Middle frontal gyrus (tissue), 1 donor: ENCODE measurements around the gene LRP8.
"Not testable (repeated sequence)": the region's sequence is repeated elsewhere in the genome, so short reads cannot be mapped to it uniquely, and the experiment has no call there.

Experiments
- DNase-seq: peaks from one replicate; pipeline ENCODE4 v3.0.0-alpha.2; 2015; ENCODE audit warnings: low spot score; ENCODE audit errors: extremely low spot score

The LRP8 gene

GRCh38 chr1:53284224-53285020 is 43.4 kb downstream of the LRP8 start:
- DNase-seq = no peak

- DNase-seq = not testable (repeated sequence)
Measured at GRCh38 chr1:53283156-53283555, 44.7 kb downstream of the LRP8 start.

DNA sequence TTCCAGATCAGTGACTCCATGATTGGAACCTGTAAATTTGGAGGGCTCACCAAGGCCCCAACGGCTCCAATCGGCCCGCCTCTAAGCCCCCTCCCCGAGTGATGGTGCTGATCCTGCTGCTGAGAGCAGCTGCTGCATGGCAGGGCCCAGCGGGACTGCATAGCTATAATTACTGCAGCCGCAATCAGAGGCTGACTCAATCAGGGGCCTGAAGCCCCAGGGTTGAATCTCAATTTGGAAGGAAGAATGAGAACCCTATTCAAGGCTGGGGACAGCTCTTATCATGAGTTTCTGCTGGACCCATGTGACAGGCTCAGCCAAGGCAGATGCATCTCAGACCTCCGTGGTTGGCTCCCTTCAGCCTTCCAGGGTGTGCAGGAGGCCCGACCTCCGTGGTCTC is 46.7 kb downstream of the LRP8 start:
- no peak for DNase-seq

GRCh38 chr1:53280496-53280895 is 47.4 kb downstream of the LRP8 start:
- no peak for DNase-seq

DNA sequence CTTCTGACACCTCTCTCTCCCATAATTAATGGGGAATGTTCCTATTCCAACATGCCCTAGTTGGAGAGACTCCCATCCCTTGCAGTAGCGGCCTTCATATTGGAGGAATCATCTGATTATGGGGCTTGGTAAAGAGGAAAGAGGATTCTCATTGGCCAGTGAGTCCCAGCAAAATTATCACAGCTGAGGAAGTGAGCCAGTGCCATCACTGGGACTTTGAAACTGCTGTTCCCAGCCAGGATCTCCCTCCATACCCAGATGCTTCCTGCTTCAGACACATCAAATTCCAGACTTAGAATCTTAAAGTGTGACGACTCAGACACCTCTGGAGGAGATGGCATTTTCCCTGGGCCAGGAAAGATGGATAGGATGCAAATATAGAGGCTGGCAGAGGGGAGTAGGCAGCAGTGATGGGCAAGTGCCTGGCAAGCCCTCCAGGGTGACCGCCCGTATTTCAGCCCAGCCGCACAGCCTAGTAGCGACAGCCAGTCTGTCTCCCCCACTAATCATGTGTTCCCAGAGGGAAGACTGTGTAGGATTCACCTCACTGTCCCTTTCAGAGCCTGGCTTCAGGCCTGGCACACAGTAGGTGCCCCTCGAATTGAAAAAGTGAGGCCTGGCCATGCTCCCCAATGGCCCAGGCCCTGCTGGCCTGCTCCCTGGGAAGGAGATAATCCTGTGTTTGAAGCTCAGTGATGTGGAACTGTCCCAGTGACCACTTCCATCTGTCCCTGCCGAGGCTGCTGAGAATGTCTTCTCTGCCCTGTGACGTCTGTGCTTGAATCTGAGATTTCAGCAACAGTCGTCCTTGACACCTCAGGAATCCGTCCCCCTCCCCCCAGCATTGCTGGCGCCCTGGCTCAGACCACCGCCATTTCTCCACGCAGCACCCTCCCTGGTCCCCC is 48.3 kb downstream of the LRP8 start:
- no peak for DNase-seq

DNA sequence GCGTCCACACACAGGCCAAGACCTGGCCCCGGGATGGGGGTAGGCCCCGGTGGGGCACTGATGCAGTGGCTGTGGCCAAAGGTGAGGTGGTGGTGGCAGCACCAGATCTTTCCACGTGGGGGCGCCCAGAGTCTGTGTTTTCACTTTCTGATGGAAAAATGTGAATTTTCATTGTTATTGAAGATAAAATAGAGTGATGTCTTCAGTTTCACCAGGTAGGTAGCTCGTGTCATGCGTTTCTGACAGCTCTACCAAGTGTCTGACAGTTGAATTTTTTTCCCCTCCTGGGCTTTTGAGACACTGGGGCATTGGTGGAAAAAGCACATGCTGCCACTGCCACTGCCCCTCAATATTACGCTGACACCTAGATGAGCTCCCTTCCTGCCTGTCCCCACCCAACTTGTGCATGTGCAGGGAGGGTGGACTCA is 49.6 kb downstream of the LRP8 start:
- no peak for DNase-seq

- DNase-seq = no peak
Measured at GRCh38 chr1:53277326-53277725, 50.5 kb downstream of the LRP8 start.

DNA sequence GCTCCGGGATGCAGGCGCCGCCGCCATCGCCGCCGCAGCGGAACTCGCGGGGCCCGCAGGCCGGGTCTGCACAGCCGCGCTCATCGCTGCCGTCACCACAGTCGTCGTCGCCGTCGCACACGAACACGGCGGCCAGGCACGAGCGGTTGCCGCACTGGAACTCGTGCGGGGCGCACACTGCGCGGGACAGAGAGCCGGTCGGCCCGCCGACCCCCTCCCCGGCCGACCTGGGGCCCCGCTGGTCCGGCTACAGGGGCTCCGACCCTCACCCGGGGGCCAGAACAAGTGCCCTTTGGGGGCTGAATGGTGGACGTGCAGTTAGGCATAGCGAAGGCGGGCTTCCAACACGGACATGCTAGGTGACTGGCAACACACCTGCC is 51.0 kb downstream of the LRP8 start:
- DNase-seq = no peak

DNA sequence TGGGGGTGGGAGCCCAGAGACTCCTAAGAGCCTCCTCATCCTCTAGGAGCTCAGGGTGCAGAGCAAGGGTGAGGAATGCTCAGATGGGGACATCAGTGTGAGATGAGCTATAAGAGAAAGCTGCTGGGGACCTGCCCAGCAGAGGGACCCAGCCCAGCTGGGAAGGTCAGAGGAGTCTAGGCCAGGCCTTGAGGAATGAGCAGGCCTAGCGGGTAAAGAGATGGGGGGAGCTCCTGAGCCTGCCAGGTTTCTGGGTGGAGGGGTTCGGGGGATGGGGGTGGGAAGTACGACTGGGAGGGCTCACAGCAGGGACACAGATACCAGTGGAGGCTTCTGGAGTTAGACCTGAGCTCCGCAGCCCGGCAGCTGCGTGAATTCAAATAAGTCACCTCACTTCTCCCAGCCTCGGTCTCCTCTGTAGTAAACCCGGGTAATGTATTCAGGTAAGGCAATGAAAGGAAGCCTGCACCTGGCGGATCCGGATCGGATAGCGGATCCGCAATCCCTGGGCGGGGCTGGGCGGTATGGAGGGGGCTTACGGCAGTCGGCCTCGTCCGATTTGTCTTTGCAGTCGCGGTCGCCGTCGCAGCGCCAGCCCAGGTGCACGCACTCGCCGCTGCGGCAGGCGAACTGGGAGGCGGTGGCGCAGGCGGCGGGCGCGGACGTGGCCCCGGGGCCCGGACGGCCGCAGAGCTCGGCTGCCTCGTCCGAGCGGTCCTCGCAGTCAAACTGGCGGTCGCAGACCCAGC is 51.5 kb downstream of the LRP8 start:
- DNase-seq = no peak

DNA sequence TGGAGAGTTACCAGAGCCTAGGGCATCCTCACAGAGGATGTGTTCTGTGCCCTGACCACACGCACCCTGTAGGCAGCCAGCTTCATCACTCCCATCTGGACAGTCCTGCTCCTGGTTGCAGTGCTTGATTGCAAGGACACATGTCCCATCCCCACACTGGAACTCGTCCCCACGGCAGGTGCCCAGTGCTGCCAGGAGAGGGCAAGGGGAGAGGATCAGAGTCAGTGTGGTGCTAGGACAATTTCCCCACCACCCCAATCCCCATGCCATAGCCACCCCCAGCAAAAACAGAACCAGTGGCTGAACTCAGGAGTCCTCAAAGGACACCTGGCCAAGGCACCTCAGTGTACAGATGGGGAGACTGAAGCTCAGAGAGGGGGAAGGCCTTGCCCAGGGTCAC is 52.3 kb downstream of the LRP8 start:
- no peak for DNase-seq

- no peak for DNase-seq
Measured at GRCh38 chr1:53274541-53275185, 53.2 kb downstream of the LRP8 start.

GRCh38 chr1:53274026-53274425 is 53.8 kb downstream of the LRP8 start:
- no peak for DNase-seq

DNA sequence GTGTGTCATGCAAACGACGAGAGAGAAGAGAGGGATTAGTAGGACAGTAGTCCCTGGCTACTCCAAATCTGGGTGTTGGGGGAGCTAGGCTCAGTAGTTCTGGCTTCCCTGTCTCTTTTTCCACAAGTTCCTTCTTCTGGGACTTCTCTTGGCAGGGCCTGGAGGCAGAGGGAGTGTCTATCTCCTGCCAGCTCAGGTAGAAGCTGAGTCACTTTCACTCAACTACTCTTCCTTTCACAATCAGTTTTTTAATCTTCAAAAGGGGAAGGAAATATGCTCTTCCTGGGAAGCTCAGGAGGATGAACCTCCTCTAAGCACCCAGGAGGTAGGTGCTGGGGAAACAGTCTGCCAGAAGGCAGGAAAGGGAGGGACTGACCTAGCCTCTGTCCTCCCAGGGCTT is 54.3 kb downstream of the LRP8 start:
- DNase-seq = no peak

DNA sequence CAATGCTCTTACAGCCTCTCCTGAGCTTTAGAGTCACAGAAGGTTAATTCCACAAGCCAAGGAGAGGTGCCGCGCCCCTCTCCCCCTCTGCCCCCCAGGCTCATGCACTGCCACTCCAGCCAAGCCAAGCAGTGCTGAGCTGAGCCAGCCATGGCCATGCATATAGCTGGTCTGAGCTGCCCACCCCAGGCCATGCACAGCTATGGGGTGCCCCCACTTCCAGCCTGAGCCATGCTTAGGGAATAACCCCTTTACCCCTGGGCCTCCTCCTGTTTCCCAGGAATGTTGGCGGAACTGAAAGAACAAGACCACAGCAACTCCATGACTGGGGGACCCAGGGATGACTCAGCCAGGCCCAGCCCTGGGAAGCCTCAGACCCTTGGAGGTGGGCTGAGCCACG is 55.5 kb downstream of the LRP8 start:
- no peak for DNase-seq

DNA sequence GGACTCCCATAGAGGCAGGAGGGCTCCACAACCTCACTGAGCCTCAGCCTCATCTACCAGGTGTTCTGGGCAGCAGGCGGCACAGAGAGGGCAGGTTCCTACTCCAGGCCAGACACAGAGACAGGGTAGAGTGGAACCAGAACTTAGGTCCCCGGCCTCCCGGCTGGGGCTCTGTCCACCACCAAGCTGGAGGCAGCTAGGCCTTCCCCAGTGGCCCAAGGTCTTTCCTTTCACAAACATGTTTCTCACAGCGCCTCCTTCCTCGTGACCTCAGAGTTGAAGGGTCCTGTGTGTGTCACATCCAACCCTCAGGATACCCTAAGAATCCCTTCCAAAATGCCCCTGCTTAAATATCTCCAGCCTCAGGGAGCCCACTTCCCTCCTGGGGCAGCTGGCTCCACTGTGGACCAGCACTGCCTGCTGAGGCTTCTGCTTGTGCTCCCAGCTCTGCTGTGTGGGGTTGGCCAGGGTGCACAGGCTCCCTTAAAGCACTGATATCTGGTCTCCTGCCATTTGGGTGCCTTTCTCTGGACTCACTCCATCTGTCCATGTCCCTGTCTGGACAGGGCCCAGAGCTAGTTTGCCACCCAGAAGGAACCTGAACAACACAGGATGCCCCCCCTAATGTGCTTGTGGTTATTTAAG is 56.3 kb downstream of the LRP8 start:
- DNase-seq = no peak

GRCh38 chr1:53270873-53271272 is 57.0 kb downstream of the LRP8 start:
- DNase-seq = no peak

- no peak for DNase-seq
Measured at GRCh38 chr1:53270107-53270506, 57.8 kb downstream of the LRP8 start.

DNA sequence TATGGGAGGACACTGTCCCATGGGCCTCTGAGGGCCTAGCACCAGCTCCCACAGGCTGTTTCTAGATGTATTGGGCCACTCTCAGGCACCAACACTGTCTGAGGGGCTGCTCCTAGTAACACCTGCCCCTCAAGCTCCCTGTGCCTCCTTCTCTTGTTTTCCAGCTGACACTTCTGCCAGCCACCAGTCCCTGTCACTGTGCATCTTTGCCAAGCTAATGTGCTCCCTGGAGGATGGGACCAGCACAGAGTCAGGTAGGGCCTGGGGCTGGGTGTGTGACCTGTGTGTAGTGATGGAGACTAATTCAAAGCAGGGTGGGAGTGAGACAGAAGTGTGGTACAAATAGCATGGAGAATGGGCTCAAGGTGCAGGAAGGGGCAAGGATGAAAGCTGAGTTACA is 60.1 kb downstream of the LRP8 start:
- DNase-seq = no peak

DNA sequence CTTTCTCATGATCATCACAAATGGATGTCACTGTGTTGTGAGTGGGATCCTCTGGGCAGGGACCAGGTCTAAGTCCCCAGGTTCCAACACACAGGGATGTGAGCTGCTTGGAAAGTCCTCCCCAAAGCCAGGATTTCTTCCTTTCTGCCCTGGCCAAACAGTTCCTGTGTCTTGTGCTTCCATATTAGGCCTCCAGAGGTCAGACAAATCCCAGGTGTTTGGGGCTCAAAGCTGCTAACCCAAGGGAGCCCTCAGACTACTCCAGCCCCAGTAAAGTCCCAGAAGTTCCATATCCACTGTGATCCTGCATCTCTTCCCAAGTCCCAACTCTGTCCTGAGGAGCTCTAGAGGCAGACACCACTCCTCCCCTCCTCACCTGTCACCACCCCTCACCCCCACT is 61.8 kb downstream of the LRP8 start:
- no peak for DNase-seq

DNA sequence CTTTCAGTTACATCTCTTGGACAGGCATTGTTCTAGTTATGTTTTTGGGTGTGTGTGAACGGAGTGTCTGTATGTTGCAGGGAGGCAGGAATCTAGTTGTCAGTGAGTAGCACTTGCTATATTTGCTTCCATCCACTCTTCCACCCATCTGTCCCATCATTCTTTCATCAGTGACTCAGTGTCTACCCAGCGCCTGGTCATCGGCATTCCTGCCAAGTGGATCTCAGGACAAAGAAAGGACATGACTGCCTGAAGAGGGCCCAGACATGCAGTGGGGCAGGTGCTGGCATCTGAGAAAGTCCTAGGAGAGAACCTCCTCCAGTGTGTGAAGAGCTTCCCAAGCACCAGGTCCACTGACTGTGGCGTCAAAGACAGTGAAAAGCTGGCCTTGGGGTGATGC is 62.3 kb downstream of the LRP8 start:
- DNase-seq = no peak

DNA sequence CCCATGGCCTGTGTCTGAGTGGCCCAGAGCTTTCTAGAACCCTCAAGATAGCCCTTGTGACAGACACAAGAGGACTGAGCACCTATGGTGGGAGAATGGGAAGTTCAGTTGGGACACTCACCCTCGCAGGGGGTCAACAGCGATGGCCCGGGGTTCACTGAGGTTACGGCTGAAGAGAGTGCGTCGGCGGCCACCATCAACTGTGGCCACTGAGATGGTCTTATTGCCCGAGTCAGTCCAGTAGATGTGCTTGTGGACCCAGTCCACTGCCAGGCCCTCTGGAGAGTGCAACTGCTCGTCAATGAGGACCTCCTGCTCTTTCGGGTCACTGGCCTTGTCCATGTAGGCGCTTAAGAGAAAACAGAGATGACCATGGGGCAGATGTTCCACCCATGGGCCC is 63.8 kb downstream of the LRP8 start:
- no peak for DNase-seq
